ENCODE measurements around the gene MAT1A. TPM values are rescaled to one million over a fixed set of nuclear protein-coding genes. Genes with fewer than 3 reads are reported as not detected.

MAT1A gene
- total and polyA plus RNA-seq, 9 of the 15 experiments (the other 6 are each of a cell fraction or from before 2014, with no cell fraction given) = 0.03 to 0.30 (median 0.11) TPM; not detected in 2

GRCh38 chr10:80288849-80289248 is 609 bp downstream of the MAT1A start:
- Histone ChIP-seq H3K9me3 (replicated peaks; ENCODE audit: control insufficient read depth, insufficient read depth, low read depth, low read length) (no peaks in the 10 kb centered on the region), H3K27me3 (ENCODE audit: control insufficient read depth in 2 of 2, insufficient read depth in 2 of 2, low read length in 2 of 2) (peaks cover 8 to 21% of the 10 kb centered on the region in 2 experiments; a peak in 4 of 5 replicates), H3K4me2 (ENCODE audit: insufficient read depth, low read length) (no peak overlapping the region), H3K9me1 (ENCODE audit: control insufficient read depth, insufficient read depth, low read length) (no peaks in the 10 kb centered on the region), H3K4me1 (replicated peaks in 1 of 2; ENCODE audit: control insufficient read depth in 2 of 2, insufficient read depth in 2 of 2, low read length in 2 of 2) (no peaks in the 10 kb centered on the region), H4K20me1 (replicated peaks; ENCODE audit: control insufficient read depth, insufficient read depth, low read length) (no peaks in the 10 kb centered on the region), H3K79me2 (ENCODE audit: control insufficient read depth, insufficient read depth, low read length) (no peaks in the 10 kb centered on the region), H2AFZ (ENCODE audit: low read depth, low read length) (no peak overlapping the region), H3K9ac (ENCODE audit: insufficient read depth in 1 of 2, low read depth in 2 of 2, low read length in 2 of 2) (no peak overlapping the region), H3K27ac (ENCODE audit: extremely low read depth, low read depth, low read length) (no peak overlapping the region), H3K36me3 (ENCODE audit: control insufficient read depth, insufficient read depth, low read length) (no peaks in the 10 kb centered on the region), H3K4me3 (no peak overlapping the region)
- FAIRE-seq = peak; percentile 19
- in situ Hi-C loops (cut with MboI) (no loop called here), intact Hi-C loops (cut with micrococcal nuclease) (no loop called here)
- WGBS (ENCODE audit: insufficient coverage, low coverage, missing lambda C conversion rate) = 1% methylated on average over 5 of the region's 5 CpGs
- POLR2A ChIA-PET = no interaction called here
- no peak for ATAC-seq
- peak in 1 of 4 experiments; percentile 1 for DNase-seq (ENCODE audit: extremely low read depth in 1 of 4, low spot score in 3 of 4)
- BruUV-seq (replicated peaks) = no TSS peak
- no peak for TF ChIP-seq ILF3 (IDR thresholded peaks at IDR 0.05; ENCODE audit: borderline replicate concordance)
- CTCF ChIA-PET (ENCODE audit: low intra/inter-chr PET ratio) = interaction anchor here (0.6 kb wide), 1 partner anchor 16 kb away, joined by 3 read pairs; no protein-coding TSS in a partner anchor

- H3K36me3 ChIP-seq (ENCODE audit: control insufficient read depth, insufficient read depth, low read length) = no peaks in the 10 kb centered on the region
- CTCF ChIA-PET (ENCODE audit: low intra/inter-chr PET ratio) = no interaction called here
- H3K9me1 ChIP-seq (ENCODE audit: control insufficient read depth, insufficient read depth, low read length) = no peaks in the 10 kb centered on the region
- no peak overlapping the region for H2AFZ ChIP-seq (ENCODE audit: low read depth, low read length)
- H3K27me3 ChIP-seq (ENCODE audit: control insufficient read depth in 2 of 2, insufficient read depth in 2 of 2, low read length in 2 of 2) = peaks cover 26 to 50% of the 10 kb centered on the region in 2 experiments; a peak in 4 of 5 replicates
- H4K20me1 ChIP-seq (replicated peaks; ENCODE audit: control insufficient read depth, insufficient read depth, low read length) = no peaks in the 10 kb centered on the region
- in situ Hi-C loops (cut with MboI) (no loop called here), intact Hi-C loops (cut with micrococcal nuclease) (no loop called here)
- H3K4me1 ChIP-seq (replicated peaks in 1 of 2; ENCODE audit: control insufficient read depth in 2 of 2, insufficient read depth in 2 of 2, low read length in 2 of 2) = no peaks in the 10 kb centered on the region
- no peak overlapping the region for H3K4me2 ChIP-seq (ENCODE audit: insufficient read depth, low read length)
- H3K4me3 ChIP-seq = no peak overlapping the region
- POLR2A ChIA-PET = no interaction called here
- no peaks in the 10 kb centered on the region for H3K9me3 ChIP-seq (replicated peaks; ENCODE audit: control insufficient read depth, insufficient read depth, low read depth, low read length)
- FAIRE-seq (no peak), ATAC-seq (no peak), DNase-seq (ENCODE audit: extremely low read depth in 1 of 4, low spot score in 3 of 4) (peak in 1 of 4 experiments; percentile 3)
- 0% methylated on average over 1 of the region's 1 CpG for WGBS (ENCODE audit: insufficient coverage, low coverage, missing lambda C conversion rate)
- H3K27ac ChIP-seq (ENCODE audit: extremely low read depth, low read depth, low read length) = no peak overlapping the region
- no peaks in the 10 kb centered on the region for H3K79me2 ChIP-seq (ENCODE audit: control insufficient read depth, insufficient read depth, low read length)
- no peak overlapping the region for H3K9ac ChIP-seq (ENCODE audit: insufficient read depth in 1 of 2, low read depth in 2 of 2, low read length in 2 of 2)
- BruUV-seq (replicated peaks) = no TSS peak
- TF ChIP-seq ILK (tag; IDR thresholded peaks at IDR 0.05; ENCODE audit: borderline replicate concordance, low read depth) (no peak), ZNF212 (CRISPR knock-in tag; IDR thresholded peaks at IDR 0.05) (no peak), SMAD3 (CRISPR knock-in tag; conservative IDR thresholded peaks at IDR 0.05) (no peak), RBFOX2 (IDR thresholded peaks at IDR 0.05; ENCODE audit: low read depth, low read length) (no peak), ZBTB9 (CRISPR knock-in tag; IDR thresholded peaks at IDR 0.05) (no peak), KAT8 (IDR thresholded peaks at IDR 0.05; ENCODE audit: low read depth) (no peak), ZNF174 (CRISPR knock-in tag; IDR thresholded peaks at IDR 0.05) (no peak), KLF1 (tag; IDR thresholded peaks at IDR 0.05) (no peak), CAMTA2 (CRISPR knock-in tag; conservative IDR thresholded peaks at IDR 0.05) (no peak), NFE2L1 (tag; IDR thresholded peaks at IDR 0.05; ENCODE audit: borderline replicate concordance, low read depth) (no peak)
- TF ChIP-seq, protein P1, sequence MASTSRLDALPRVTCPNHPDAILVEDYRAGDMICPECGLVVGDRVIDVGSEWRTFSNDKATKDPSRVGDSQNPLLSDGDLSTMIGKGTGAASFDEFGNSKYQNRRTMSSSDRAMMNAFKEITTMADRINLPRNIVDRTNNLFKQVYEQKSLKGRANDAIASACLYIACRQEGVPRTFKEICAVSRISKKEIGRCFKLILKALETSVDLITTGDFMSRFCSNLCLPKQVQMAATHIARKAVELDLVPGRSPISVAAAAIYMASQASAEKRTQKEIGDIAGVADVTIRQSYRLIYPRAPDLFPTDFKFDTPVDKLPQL (IDR thresholded peaks at IDR 0.05; ENCODE audit: extremely low read depth, insufficient read length) = no peak
- TF ChIP-seq, protein P2, sequence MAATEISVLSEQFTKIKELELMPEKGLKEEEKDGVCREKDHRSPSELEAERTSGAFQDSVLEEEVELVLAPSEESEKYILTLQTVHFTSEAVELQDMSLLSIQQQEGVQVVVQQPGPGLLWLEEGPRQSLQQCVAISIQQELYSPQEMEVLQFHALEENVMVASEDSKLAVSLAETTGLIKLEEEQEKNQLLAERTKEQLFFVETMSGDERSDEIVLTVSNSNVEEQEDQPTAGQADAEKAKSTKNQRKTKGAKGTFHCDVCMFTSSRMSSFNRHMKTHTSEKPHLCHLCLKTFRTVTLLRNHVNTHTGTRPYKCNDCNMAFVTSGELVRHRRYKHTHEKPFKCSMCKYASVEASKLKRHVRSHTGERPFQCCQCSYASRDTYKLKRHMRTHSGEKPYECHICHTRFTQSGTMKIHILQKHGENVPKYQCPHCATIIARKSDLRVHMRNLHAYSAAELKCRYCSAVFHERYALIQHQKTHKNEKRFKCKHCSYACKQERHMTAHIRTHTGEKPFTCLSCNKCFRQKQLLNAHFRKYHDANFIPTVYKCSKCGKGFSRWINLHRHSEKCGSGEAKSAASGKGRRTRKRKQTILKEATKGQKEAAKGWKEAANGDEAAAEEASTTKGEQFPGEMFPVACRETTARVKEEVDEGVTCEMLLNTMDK (IDR thresholded peaks at IDR 0.05; ENCODE audit: borderline replicate concordance, insufficient read depth, low read depth, low read length, poor library complexity, severe bottlenecking) = no peak
Observed at GRCh38 chr10:80284522-80284921, 4.9 kb downstream of the MAT1A start.

Measured in K562 (cell line).